GM12891 (cell line): ENCODE measurements around the gene IL4.

Experiments
- PAX5 ChIP-seq: IDR thresholded peaks from 2 replicates; pipeline ENCODE4 v1.6.1; 2011; ENCODE audit warnings: low read length, moderate library complexity, mild to moderate bottlenecking; ENCODE audit not compliant: insufficient read depth, severe bottlenecking
- POLR2A ChIP-seq: IDR thresholded peaks from 2 replicates; pipeline ENCODE4 v1.6.1; 2011; ENCODE audit warnings: low read depth, low read length, control low read depth
- POLR2AphosphoS5 ChIP-seq: IDR thresholded peaks from 2 replicates; pipeline ENCODE4 v1.6.1; 2011; ENCODE audit warnings: low read depth, low read length, control low read depth
- POU2F2 ChIP-seq: IDR thresholded peaks from 2 replicates; pipeline ENCODE4 v1.6.1; 2011; ENCODE audit warnings: low read depth, mild to moderate bottlenecking, control low read depth, low read length, moderate library complexity
- SPI1 ChIP-seq: IDR thresholded peaks from 2 replicates; pipeline ENCODE4 v1.6.1; 2011; ENCODE audit warnings: low read depth, low read length, control low read depth
- TAF1 ChIP-seq: IDR thresholded peaks from 2 replicates; pipeline ENCODE4 v1.6.1; 2011; ENCODE audit warnings: low read depth, low read length, control low read depth

- TF ChIP-seq POLR2AphosphoS5, result no peak
- TF ChIP-seq POLR2A, result no peak
- TF ChIP-seq SPI1, result no peak
- TF ChIP-seq TAF1, result no peak
- no peak for TF ChIP-seq POU2F2
- no peak for TF ChIP-seq PAX5
Measured at GRCh38 chr5:132668706-132669454, 4.9 kb upstream of the IL4 start.
